Endothelial cell of umbilical vein (primary cell): ENCODE data around the gene DCAF11. TPM values are rescaled to one million over a fixed set of nuclear protein-coding genes. Genes with fewer than 3 reads are reported as not detected.

ENCODE experiments used
- BruUV-seq: library from RNA; stranded (reverse); fragments of 400-500 nt; replicated peaks from 2 replicates; lab custom pipeline; 2021; lab: Mats Ljungman, UMichigan
- CTCF ChIA-PET: fragments of 300-600, 350-600 bp; sonication (Branson Sonifier 250); formaldehyde crosslinking; loops from one replicate; lab custom pipeline; 2021; ENCODE audit warnings: antibody characterized with exemption, inconsistent platforms; lab: Charles Lee
- POLR2A ChIA-PET: fragments of 300-600, 350-600 bp; sonication (Branson Sonifier 250); formaldehyde crosslinking; loops from one replicate; lab custom pipeline; 2021; ENCODE audit warnings: antibody characterized with exemption, inconsistent platforms; lab: Charles Lee
- DNase-seq: peaks from one replicate; pipeline ENCODE4 v3.0.0-alpha.2; 2011; ENCODE audit warnings: low read depth, low spot score
- FAIRE-seq: peaks from 2 replicates; lab custom pipeline; 2011; peaks lifted over from hg19 to GRCh38; lab: Jason Lieb, UNC
- H2AFZ ChIP-seq: 2 replicates; pipeline ENCODE4 v1.6.0; 2012; ENCODE audit warnings: low read depth, low read length, control low read depth, inconsistent platforms
- H3K27ac ChIP-seq: 2 replicates; pipeline ENCODE4 v1.5.1; 2011; ENCODE audit warnings: low read depth, mild to moderate bottlenecking, control low read depth, low read length, moderate library complexity; ENCODE audit not compliant: insufficient read depth
- H3K27me3 ChIP-seq, 2 experiments: 2 replicates each; pipeline versions ENCODE4 v1.6.0 to v1.6.1; 2011; ENCODE audit warnings: low read length in 2 of 2, mixed read lengths in 1 of 2; ENCODE audit not compliant: control insufficient read depth in 2 of 2, insufficient read depth in 2 of 2
- H3K36me3 ChIP-seq, 2 experiments: 2 replicates in 1 of 2; 3 replicates in 1 of 2; pipeline ENCODE4 v1.5.1; 2011; ENCODE audit warnings: low read length in 2 of 2, mild to moderate bottlenecking in 1 of 2, moderate library complexity in 1 of 2; ENCODE audit not compliant: control insufficient read depth in 2 of 2, insufficient read depth in 2 of 2; ENCODE audit errors: extremely low read depth in 1 of 2
- H3K4me1 ChIP-seq: 3 replicates; pipeline ENCODE4 v1.5.1; 2011; ENCODE audit warnings: mild to moderate bottlenecking, low read length; ENCODE audit not compliant: control insufficient read depth, insufficient read depth; ENCODE audit errors: extremely low read depth
- H3K4me2 ChIP-seq: 2 replicates; pipeline ENCODE4 v1.6.1; 2011; ENCODE audit warnings: low read length, control low read depth, mixed read lengths; ENCODE audit not compliant: insufficient read depth
- H3K4me3 ChIP-seq, 3 experiments: fragments of 200-600 bp in 1 of 3; sonication (generic), shearing (Covaris generic) in 1 of 3; replicated peaks in 1 of 3; 2 replicates each; pipeline ENCODE4 v1.5.1; 2011 to 2016; ENCODE audit warnings: control low read depth in 3 of 3, low read length in 3 of 3, mild to moderate bottlenecking in 2 of 3, inconsistent platforms in 1 of 3, low read depth in 1 of 3, moderate library complexity in 1 of 3; ENCODE audit not compliant: insufficient read depth in 1 of 3
- H3K79me2 ChIP-seq: 2 replicates; pipeline ENCODE4 v1.6.0; 2012; ENCODE audit warnings: low read length, inconsistent platforms; ENCODE audit not compliant: control insufficient read depth, insufficient read depth
- H3K9ac ChIP-seq: replicated peaks from 2 replicates; pipeline ENCODE3; 2011; ENCODE audit warnings: low read length, control low read depth; ENCODE audit not compliant: insufficient read depth; ENCODE audit errors: extremely low read depth
- H3K9me1 ChIP-seq: replicated peaks from 3 replicates; pipeline ENCODE4 v1.6.0; 2011; ENCODE audit warnings: mild to moderate bottlenecking, low read length; ENCODE audit not compliant: control insufficient read depth, insufficient read depth; ENCODE audit errors: extremely low read depth
- H3K9me3 ChIP-seq: replicated peaks from 2 replicates; pipeline ENCODE4 v1.5.1; 2012; ENCODE audit warnings: low read length, inconsistent platforms; ENCODE audit not compliant: control insufficient read depth, insufficient read depth
- H4K20me1 ChIP-seq: replicated peaks from 2 replicates; pipeline ENCODE3; 2011; ENCODE audit warnings: mild to moderate bottlenecking, low read length; ENCODE audit not compliant: control insufficient read depth, insufficient read depth; ENCODE audit errors: extremely low read depth
- EZH2 ChIP-seq: IDR thresholded peaks from 2 replicates; pipeline ENCODE4 v1.6.1; 2012; ENCODE audit warnings: borderline replicate concordance, low read depth, mild to moderate bottlenecking, moderate library complexity, low read length, inconsistent platforms; ENCODE audit not compliant: severe bottlenecking
- FOS ChIP-seq: IDR thresholded peaks from 2 replicates; pipeline ENCODE4 v1.6.1; 2011; ENCODE audit warnings: mild to moderate bottlenecking, low read length, moderate library complexity, borderline replicate concordance; ENCODE audit not compliant: insufficient read depth
- GATA2 ChIP-seq: IDR thresholded peaks from 2 replicates; pipeline ENCODE4 v1.7.0; 2011; ENCODE audit warnings: low read depth, mild to moderate bottlenecking, moderate library complexity, mixed read lengths, low read length; ENCODE audit not compliant: insufficient read length, insufficient read depth
- JUN ChIP-seq: IDR thresholded peaks from 2 replicates; pipeline ENCODE4 v1.6.1; 2011; ENCODE audit warnings: borderline replicate concordance, low read depth; ENCODE audit not compliant: insufficient read length, insufficient read depth
- MYC ChIP-seq: IDR thresholded peaks from one replicate; pipeline ENCODE4 v1.6.1; 2011; ENCODE audit warnings: mild to moderate bottlenecking, low read depth, low read length
- POLR2A ChIP-seq: IDR thresholded peaks from 2 replicates; pipeline ENCODE4 v1.6.1; 2012; ENCODE audit warnings: low read depth, mild to moderate bottlenecking, control low read depth, low read length
- POLR2AphosphoS5 ChIP-seq: IDR thresholded peaks from 2 replicates; pipeline ENCODE4 v1.6.1; 2012; ENCODE audit warnings: low read depth, mild to moderate bottlenecking, control low read depth, low read length, moderate library complexity; ENCODE audit not compliant: insufficient read depth
- dilution Hi-C: fragments of 300-500 bp; cut with MboI; formaldehyde crosslinking; loops from one replicate; pipeline ENCODE4 v1.15.0; 2019; ENCODE audit warnings: low sequenced_read_pairs; ENCODE audit not compliant: extremely low pct_ligation_motif_present
- intact Hi-C: fragments of 100-400 bp; cut with micrococcal nuclease; formaldehyde crosslinking; loops from one replicate; pipeline ENCODE4 v1.10.0; 2022
- polyA plus RNA-seq, 4 experiments: library from polyadenylated mRNA; depleted of rRNA in 3 of 4; stranded (reverse) in 3 of 4; unstranded in 1 of 4; fragments of >200 nt; gene quantifications; 2 replicates each; pipeline versions ENCODE4 v1.2.1 to v1.2.3, GENCODE V29; 2011 to 2012; ENCODE audit warnings: missing spikeins in 1 of 4
- total RNA-seq: library from RNA; stranded (reverse); gene quantifications from 2 replicates; pipeline ENCODE4 v1.2.3, GENCODE V29; 2021
- TF ChIP-seq, protein P1 (sequence below): IDR thresholded peaks from 2 replicates; pipeline ENCODE4 v1.6.1; 2011; ENCODE audit not compliant: insufficient read depth, insufficient read length
- TF ChIP-seq, protein P2 (sequence below), 2 donors: IDR thresholded peaks; 1 replicate in 1 of 2; 2 replicates in 1 of 2; pipeline ENCODE4 v1.5.1; 2011; ENCODE audit warnings: low read length in 2 of 2, mild to moderate bottlenecking in 2 of 2, moderate library complexity in 2 of 2, control low read depth in 1 of 2, inconsistent platforms in 1 of 2, low read depth in 1 of 2; ENCODE audit not compliant: insufficient read depth in 1 of 2; ENCODE audit errors: extremely low read depth in 1 of 2

Gene DCAF11
- total and polyA plus RNA-seq, 2 donors (not counting 3 experiments of a cell fraction or from before 2014, with no cell fraction given): 37.3 to 38.5 TPM

DNA sequence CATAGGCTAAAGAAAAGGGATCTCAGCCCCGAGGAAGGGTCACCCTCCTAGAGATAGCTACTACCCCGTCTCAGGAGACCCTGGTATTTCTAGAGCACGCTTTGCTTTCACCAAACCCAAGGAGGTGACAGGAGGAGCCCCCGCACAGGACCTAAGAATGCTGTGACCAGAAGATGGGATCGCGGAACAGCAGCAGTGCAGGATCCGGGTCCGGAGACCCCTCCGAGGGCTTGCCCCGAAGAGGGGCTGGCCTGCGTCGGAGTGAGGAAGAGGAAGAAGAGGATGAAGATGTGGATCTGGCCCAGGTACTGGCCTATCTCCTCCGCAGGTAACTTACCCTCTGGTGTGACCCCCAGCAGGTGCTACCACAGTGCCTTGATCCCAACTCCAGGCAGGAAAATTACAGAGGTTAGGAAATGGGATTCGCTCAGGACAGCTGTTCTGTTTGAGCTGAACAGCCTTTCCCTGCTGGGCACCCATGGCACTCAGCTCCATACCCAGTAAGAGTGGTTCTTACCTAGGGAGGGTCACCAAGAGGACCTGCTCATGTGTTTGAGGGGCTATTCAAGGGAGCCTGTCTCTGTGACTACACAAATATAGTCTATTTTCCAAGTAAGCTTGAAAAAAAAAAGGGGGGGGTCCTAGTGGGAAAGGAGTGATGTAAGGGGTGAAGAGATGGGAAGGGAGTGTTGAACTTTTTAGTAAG lies 998 bp downstream of the DCAF11 start:
- ChIA-PET CTCF (interaction anchor here (1.1 to 3.3 kb wide), 14 partner anchors 11 to 316 kb away, joined by 3 to 27 read pairs (median 6); partner anchors contain the start of genes EMC9, IRF9 and PSME1), POLR2A (interaction anchor here (0.6 to 2.3 kb wide), 8 partner anchors 9 to 31 kb away, joined by 3 to 13 read pairs (median 7); partner anchors contain the start of genes EMC9, PCK2, PSME1 and PSME2)
- H3K9me1 ChIP-seq: no peaks in the 10 kb centered on the region
- no peaks in the 10 kb centered on the region for H3K27me3 ChIP-seq
- peak overlapping the region; percentile 40 to 92 (median 84) for H3K4me3 ChIP-seq
- peak overlapping the region; percentile 87 for H2AFZ ChIP-seq
- peaks cover 8 to 18% of the 10 kb centered on the region in 2 experiments for H3K36me3 ChIP-seq
- BruUV-seq: no TSS peak
- intact Hi-C loops (loop anchor here (1.0 to 2.0 kb wide), 2 partner anchors 73 to 117 kb away; partner anchors contain the start of genes GMPR2, IPO4 and NEDD8), dilution Hi-C loops (no loop called here)
- peak; percentile 8 for FAIRE-seq
- no peaks in the 10 kb centered on the region for H3K79me2 ChIP-seq
- TF ChIP-seq POLR2AphosphoS5 (no peak), JUN (no peak), POLR2A (no peak), FOS (no peak), EZH2 (no peak), GATA2 (no peak), MYC (no peak)
- TF ChIP-seq, protein P1, sequence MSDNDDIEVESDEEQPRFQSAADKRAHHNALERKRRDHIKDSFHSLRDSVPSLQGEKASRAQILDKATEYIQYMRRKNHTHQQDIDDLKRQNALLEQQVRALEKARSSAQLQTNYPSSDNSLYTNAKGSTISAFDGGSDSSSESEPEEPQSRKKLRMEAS: no peak
- TF ChIP-seq, protein P2, sequence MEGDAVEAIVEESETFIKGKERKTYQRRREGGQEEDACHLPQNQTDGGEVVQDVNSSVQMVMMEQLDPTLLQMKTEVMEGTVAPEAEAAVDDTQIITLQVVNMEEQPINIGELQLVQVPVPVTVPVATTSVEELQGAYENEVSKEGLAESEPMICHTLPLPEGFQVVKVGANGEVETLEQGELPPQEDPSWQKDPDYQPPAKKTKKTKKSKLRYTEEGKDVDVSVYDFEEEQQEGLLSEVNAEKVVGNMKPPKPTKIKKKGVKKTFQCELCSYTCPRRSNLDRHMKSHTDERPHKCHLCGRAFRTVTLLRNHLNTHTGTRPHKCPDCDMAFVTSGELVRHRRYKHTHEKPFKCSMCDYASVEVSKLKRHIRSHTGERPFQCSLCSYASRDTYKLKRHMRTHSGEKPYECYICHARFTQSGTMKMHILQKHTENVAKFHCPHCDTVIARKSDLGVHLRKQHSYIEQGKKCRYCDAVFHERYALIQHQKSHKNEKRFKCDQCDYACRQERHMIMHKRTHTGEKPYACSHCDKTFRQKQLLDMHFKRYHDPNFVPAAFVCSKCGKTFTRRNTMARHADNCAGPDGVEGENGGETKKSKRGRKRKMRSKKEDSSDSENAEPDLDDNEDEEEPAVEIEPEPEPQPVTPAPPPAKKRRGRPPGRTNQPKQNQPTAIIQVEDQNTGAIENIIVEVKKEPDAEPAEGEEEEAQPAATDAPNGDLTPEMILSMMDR (IDR thresholded peaks at IDR 0.05; ENCODE audit: extremely low read depth in 1 of 2, insufficient read depth in 1 of 2, low read depth in 1 of 2, low read length in 2 of 2): no peak
- H3K9ac ChIP-seq: peak overlapping the region; percentile 88
- peak overlapping the region; percentile 88 for H3K27ac ChIP-seq
- no peaks in the 10 kb centered on the region for H4K20me1 ChIP-seq
- H3K4me1 ChIP-seq: peaks cover 13% of the 10 kb centered on the region
- H3K9me3 ChIP-seq: no peaks in the 10 kb centered on the region
- DNase-seq: no peak
- peak overlapping the region; percentile 96 for H3K4me2 ChIP-seq
